ENCODE data around the gene SKOR1. TPM values are rescaled to one million over a fixed set of nuclear protein-coding genes. Genes with fewer than 3 reads are reported as not detected.

Gene SKOR1
- total RNA-seq, 2 experiments from 2014 or later = 0.19 to 0.23 TPM

DNA sequence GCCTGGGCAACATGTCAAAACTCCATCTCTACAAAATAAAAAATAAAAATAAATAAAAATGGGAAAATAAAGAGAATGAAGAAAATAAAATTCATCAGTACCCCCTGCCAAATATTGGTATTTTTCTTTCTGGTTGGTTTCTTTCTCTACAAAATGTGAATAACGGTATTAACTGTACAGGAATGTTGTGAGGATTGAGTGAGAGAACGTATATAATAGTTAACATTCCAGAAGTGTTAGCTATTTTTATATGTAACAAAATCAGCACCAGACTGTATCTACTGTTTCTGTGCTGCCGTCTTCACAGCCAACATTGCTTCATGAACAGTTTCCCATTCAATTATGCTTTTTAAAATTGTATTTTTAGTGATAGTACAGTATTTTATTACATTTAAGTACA lies 40.0 kb downstream of the SKOR1 start:
- DNase-seq = no peak
- H3K27ac Mint-ChIP-seq = no peak overlapping the region
- CTCF ChIA-PET = no interaction called here

DNA sequence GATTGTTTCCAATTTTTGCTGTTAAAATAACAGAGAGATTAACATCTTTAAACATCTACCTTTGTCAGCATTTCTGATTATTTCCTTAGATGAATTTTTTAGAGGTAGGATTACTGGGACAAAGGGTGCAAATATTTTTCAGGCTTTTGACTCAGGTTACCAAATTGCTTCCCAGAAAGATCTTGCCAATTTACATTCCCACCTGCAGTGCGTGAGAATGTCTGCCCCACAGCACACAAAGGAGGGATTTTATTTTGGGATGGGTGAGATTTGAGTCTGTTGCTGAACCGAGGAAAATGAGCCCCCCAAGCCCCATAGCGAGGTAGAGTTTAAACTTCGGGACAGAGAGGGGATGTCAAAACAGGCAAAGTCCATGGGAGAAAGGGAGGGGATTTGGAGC lies 40.5 kb downstream of the SKOR1 start:
- H3K4me3 Mint-ChIP-seq = no peak overlapping the region
- peaks cover 5% of the 10 kb centered on the region for H3K36me3 Mint-ChIP-seq

More for the DNA sequence above, 40.0 kb downstream of the SKOR1 start:
- no peak for ATAC-seq
- Mint-ChIP-seq H3K36me3 (peaks cover 5% of the 10 kb centered on the region), H3K9me3 (ENCODE audit: low read depth) (no peaks in the 10 kb centered on the region), H3K4me1 (peaks cover 5% of the 10 kb centered on the region), H3K27me3 (peaks cover 30% of the 10 kb centered on the region), H3K4me3 (no peak overlapping the region)

DNA sequence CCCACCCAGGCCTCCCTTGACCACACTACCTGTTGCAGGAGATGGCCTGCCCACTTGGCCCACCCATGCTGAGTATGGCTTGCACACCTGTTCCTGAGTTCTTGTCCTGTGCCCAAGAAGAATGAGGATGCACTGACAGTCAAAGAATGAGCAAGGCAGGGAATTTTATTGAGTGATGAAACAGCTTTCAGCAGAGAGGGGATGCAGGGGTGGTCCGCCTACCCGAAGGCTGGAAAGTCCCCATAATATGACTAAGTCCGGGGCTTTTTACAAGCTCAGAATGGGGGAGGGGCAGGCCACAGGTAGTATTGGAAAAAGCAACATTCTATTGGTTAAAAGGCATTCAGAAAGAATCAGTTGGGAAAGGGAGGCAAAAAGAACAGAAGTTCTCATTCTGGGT lies 44.4 kb downstream of the SKOR1 start:
- Mint-ChIP-seq H3K27ac (no peak overlapping the region), H3K27me3 (peaks cover 46% of the 10 kb centered on the region), H3K4me3 (no peak overlapping the region), H3K9me3 (ENCODE audit: low read depth) (peaks cover 7% of the 10 kb centered on the region), H3K36me3 (peaks cover 5% of the 10 kb centered on the region), H3K4me1 (no peaks in the 10 kb centered on the region)
- ATAC-seq (no peak), DNase-seq (no peak)
- CTCF ChIA-PET = no interaction called here

More for the DNA sequence above, 40.5 kb downstream of the SKOR1 start:
- CTCF ChIA-PET = no interaction called here
- H3K27ac Mint-ChIP-seq = no peak overlapping the region
- peaks cover 32% of the 10 kb centered on the region for H3K27me3 Mint-ChIP-seq
- no peak for DNase-seq
- no peak for ATAC-seq
- H3K4me1 Mint-ChIP-seq = peaks cover 5% of the 10 kb centered on the region
- H3K9me3 Mint-ChIP-seq (ENCODE audit: low read depth) = no peaks in the 10 kb centered on the region

GRCh38 chr15:67870868-67871408 lies 45.6 kb downstream of the SKOR1 start:
- ATAC-seq (no peak), DNase-seq (no peak)
- no peaks in the 10 kb centered on the region for H3K4me1 Mint-ChIP-seq
- no peak overlapping the region for H3K27ac Mint-ChIP-seq
- peaks cover 43% of the 10 kb centered on the region for H3K27me3 Mint-ChIP-seq
- peaks cover 5% of the 10 kb centered on the region for H3K36me3 Mint-ChIP-seq
- CTCF ChIA-PET = no interaction called here
- peaks cover 7% of the 10 kb centered on the region for H3K9me3 Mint-ChIP-seq (ENCODE audit: low read depth)
- no peak overlapping the region for H3K4me3 Mint-ChIP-seq

DNA sequence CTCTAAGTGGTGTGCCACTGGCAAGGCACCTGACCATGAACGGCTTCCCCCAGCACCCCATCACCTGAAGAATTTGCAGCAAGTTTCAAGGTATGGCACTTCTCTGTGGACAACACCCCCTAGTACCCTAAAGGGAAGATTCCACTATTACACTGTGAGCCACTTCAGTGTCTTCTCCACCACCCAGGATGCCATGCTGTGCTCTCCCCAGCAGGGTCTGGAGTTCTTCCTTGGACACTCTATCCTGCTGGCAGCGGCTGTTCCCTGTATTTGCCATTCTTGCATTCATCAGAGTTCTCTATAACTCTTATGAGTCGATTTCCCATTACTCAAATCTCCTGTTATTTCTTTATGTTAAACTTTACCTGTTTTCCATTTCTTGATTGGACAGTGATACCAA lies 48.5 kb downstream of the SKOR1 start:
- H3K36me3 Mint-ChIP-seq = peaks cover 5% of the 10 kb centered on the region
- ATAC-seq = no peak
- H3K4me1 Mint-ChIP-seq = no peaks in the 10 kb centered on the region
- DNase-seq = no peak
- H3K9me3 Mint-ChIP-seq (ENCODE audit: low read depth) = peaks cover 7% of the 10 kb centered on the region
- no peak overlapping the region for H3K4me3 Mint-ChIP-seq
- CTCF ChIA-PET = interaction anchor here (0.8 kb wide), 1 partner anchor 8 kb away, joined by 3 read pairs; no protein-coding TSS in a partner anchor
- no peak overlapping the region for H3K27ac Mint-ChIP-seq
- H3K27me3 Mint-ChIP-seq = peaks cover 56% of the 10 kb centered on the region

GRCh38 chr15:67878712-67879206 lies 53.5 kb downstream of the SKOR1 start:
- peaks cover 44% of the 10 kb centered on the region for H3K27me3 Mint-ChIP-seq
- H3K4me1 Mint-ChIP-seq = peaks cover 6% of the 10 kb centered on the region
- DNase-seq (no peak), ATAC-seq (no peak)
- no peak overlapping the region for H3K4me3 Mint-ChIP-seq
- H3K9me3 Mint-ChIP-seq (ENCODE audit: low read depth) = no peaks in the 10 kb centered on the region
- H3K27ac Mint-ChIP-seq = no peak overlapping the region
- H3K36me3 Mint-ChIP-seq = no peaks in the 10 kb centered on the region
- CTCF ChIA-PET = no interaction called here

DNA sequence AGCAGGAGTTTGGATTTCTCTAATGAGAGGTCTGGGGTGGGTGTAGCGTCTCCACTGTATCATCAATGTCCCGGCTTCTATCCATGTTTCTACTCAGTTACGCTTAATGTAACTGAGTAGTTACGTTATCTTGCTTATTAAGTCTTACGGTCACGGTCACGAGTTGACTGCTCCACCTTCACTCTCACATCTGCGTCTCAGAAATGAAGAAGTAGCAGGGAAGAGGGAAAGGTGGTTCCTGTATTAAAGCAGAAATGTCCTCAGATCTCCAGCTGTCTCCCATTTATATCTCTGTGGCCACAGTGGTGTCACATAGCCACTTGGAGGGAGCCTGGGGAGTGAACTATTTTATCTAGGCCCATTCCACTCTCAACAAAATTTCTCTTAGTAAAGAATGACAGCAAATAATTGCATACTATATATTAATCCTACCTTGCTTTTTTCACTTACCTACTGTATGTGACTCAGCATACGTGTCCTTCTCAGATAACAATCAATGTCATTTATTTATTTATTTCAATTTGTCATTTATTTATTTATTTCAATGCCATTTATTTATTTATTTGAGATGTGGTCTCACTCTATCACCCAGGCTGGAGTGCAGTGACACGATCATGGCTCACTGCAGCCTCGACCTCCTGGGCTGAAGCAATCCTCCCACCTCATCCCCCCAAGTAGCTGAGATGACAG lies 54.3 kb downstream of the SKOR1 start:
- peaks cover 42% of the 10 kb centered on the region for H3K27me3 Mint-ChIP-seq
- no peak for ATAC-seq
- H3K36me3 Mint-ChIP-seq = no peaks in the 10 kb centered on the region
- H3K27ac Mint-ChIP-seq = no peak overlapping the region
- no peaks in the 10 kb centered on the region for H3K9me3 Mint-ChIP-seq (ENCODE audit: low read depth)
- CTCF ChIA-PET = no interaction called here
- DNase-seq = no peak
- H3K4me1 Mint-ChIP-seq = peaks cover 10% of the 10 kb centered on the region
- H3K4me3 Mint-ChIP-seq = no peak overlapping the region

DNA sequence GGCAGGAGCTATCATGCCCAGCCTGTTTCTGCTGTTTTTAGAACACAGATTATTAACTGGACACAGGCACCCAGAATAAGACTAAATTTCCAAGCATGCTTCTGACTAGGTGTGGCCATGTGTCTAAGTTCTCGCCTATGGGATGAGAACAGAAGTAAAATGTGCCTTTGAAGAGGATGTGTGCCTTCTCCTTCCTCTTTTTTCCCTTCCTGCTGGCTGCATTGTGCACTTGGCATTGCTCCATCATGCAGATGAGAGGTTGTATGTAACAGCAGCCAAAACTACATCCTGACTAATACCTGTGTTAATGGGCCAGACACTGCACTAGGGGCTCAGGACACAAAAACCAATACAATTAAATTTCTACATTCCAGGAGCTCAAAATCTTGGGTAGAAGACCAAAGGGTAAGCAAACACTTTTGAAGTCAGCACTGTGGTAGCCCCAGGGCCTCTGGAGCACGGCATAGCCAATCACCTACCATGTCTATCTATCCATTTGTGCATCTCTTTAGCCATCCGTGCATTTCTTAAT lies 55.4 kb downstream of the SKOR1 start:
- peaks cover 17% of the 10 kb centered on the region for H3K4me1 Mint-ChIP-seq
- no peaks in the 10 kb centered on the region for H3K9me3 Mint-ChIP-seq (ENCODE audit: low read depth)
- ATAC-seq = no peak
- DNase-seq = no peak
- H3K36me3 Mint-ChIP-seq = no peaks in the 10 kb centered on the region
- no peak overlapping the region for H3K27ac Mint-ChIP-seq
- H3K4me3 Mint-ChIP-seq = no peak overlapping the region
- peaks cover 49% of the 10 kb centered on the region for H3K27me3 Mint-ChIP-seq
- CTCF ChIA-PET = no interaction called here

- CTCF ChIA-PET = interaction anchor here (0.7 to 1.5 kb wide), 2 partner anchors 8 to 19 kb away, joined by 3 to 5 read pairs; no protein-coding TSS in a partner anchor
- Mint-ChIP-seq H3K4me1 (peaks cover 17% of the 10 kb centered on the region), H3K27ac (no peak overlapping the region), H3K4me3 (no peak overlapping the region), H3K27me3 (peaks cover 44% of the 10 kb centered on the region), H3K36me3 (no peaks in the 10 kb centered on the region), H3K9me3 (ENCODE audit: low read depth) (no peaks in the 10 kb centered on the region)
- ATAC-seq (no peak), DNase-seq (no peak)
These were observed 57.4 kb downstream of the SKOR1 start for GRCh38 chr15:67882487-67883233.

DNA sequence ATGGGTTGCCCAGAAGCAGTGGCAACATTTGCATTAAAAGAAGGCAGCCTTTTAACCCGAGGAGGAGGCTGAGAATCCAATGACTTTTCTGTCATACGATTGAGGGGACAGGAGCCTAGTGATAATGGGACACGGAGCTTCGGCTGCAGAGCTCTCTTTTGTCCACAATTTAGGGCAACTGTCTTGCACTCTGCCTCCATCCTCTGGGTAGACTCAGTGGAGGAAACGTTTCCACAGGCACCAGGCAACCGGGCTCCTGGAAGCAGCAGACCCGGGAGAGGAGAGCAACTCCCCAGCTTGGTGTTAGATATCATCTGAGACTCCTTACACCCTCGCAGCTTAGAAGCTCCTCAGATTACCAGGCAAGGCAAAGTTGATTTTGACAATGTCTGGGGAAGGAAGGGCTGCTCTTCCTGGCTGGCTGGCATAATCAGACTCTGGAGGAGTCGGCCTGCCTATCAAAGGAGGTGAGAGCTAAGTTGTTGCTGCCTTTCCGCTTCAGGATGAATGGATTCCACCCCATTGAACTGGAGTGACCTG lies 58.0 kb downstream of the SKOR1 start:
- DNase-seq = no peak
- Mint-ChIP-seq H3K27me3 (peaks cover 42% of the 10 kb centered on the region), H3K36me3 (no peaks in the 10 kb centered on the region), H3K27ac (no peak overlapping the region), H3K4me1 (peaks cover 17% of the 10 kb centered on the region), H3K9me3 (ENCODE audit: low read depth) (no peaks in the 10 kb centered on the region), H3K4me3 (no peak overlapping the region)
- CTCF ChIA-PET = interaction anchor here (0.6 to 1.5 kb wide), 2 partner anchors 19 to 377 kb away, joined by 4 to 5 read pairs; no protein-coding TSS in a partner anchor
- no peak for ATAC-seq

- Mint-ChIP-seq H3K4me1 (peaks cover 17% of the 10 kb centered on the region), H3K9me3 (ENCODE audit: low read depth) (no peaks in the 10 kb centered on the region), H3K27ac (no peak overlapping the region), H3K4me3 (peak overlapping the region; percentile 60), H3K27me3 (peaks cover 35% of the 10 kb centered on the region), H3K36me3 (no peaks in the 10 kb centered on the region)
- DNase-seq (no peak), ATAC-seq (no peak)
- CTCF ChIA-PET = interaction anchor here (0.6 to 1.5 kb wide), 2 partner anchors 20 to 376 kb away, joined by 4 to 5 read pairs; no protein-coding TSS in a partner anchor
These were observed 58.7 kb downstream of the SKOR1 start for GRCh38 chr15:67884009-67884408.

Data from activated CD8-positive, alpha-beta memory T cell treated with anti-CD3 and anti-CD28 coated beads, Interleukin-2, amount 10 ng/mL, durations not matched to agents 7 days and 5 days (primary cell).